ENCODE results near the gene NOSIP. TPM values are rescaled to one million over a fixed set of nuclear protein-coding genes. Genes with fewer than 3 reads are reported as not detected.
A peak's percentile ranks its signal among the peaks of the same experiment; 100 is the strongest.

NOSIP gene
- total RNA-seq, 1 donor from 2014 or later, result 82.1 TPM

GRCh38 chr19:49555600-49556411, 24.6 kb downstream of the NOSIP start:
- no peak for DNase-seq (ENCODE audit: low spot score, unreplicated experiment)
- TF ChIP-seq CTCF (IDR thresholded peaks at IDR 0.05; ENCODE audit: unreplicated experiment), result no peak
- no peaks in the 10 kb centered on the region for H3K9me3 Mint-ChIP-seq (ENCODE audit: low read depth)
- no peaks in the 10 kb centered on the region for H3K27me3 Mint-ChIP-seq
- H3K4me1 Mint-ChIP-seq (ENCODE audit: low read depth), result peaks cover 30% of the 10 kb centered on the region
- peaks cover 30% of the 10 kb centered on the region for H3K36me3 Mint-ChIP-seq (ENCODE audit: insufficient read depth)
- peak overlapping the region; percentile 97 for H3K27ac Mint-ChIP-seq
- H3K4me3 Mint-ChIP-seq (ENCODE audit: low read depth), result no peak overlapping the region

GRCh38 chr19:49554701-49555181, 25.6 kb downstream of the NOSIP start:
- TF ChIP-seq CTCF (IDR thresholded peaks at IDR 0.05; ENCODE audit: unreplicated experiment), result no peak
- Mint-ChIP-seq H3K36me3 (ENCODE audit: insufficient read depth) (peaks cover 30% of the 10 kb centered on the region), H3K27ac (peak overlapping the region; percentile 97), H3K4me1 (ENCODE audit: low read depth) (peaks cover 24% of the 10 kb centered on the region), H3K27me3 (no peaks in the 10 kb centered on the region), H3K4me3 (ENCODE audit: low read depth) (peak overlapping the region; percentile 53), H3K9me3 (ENCODE audit: low read depth) (no peaks in the 10 kb centered on the region)
- DNase-seq (ENCODE audit: low spot score, unreplicated experiment), result no peak

- Mint-ChIP-seq H3K9me3 (ENCODE audit: low read depth) (no peaks in the 10 kb centered on the region), H3K27ac (peak overlapping the region; percentile 97), H3K36me3 (ENCODE audit: insufficient read depth) (peaks cover 29% of the 10 kb centered on the region), H3K4me1 (ENCODE audit: low read depth) (peaks cover 27% of the 10 kb centered on the region), H3K4me3 (ENCODE audit: low read depth) (peak overlapping the region; percentile 64), H3K27me3 (no peaks in the 10 kb centered on the region)
- DNase-seq (ENCODE audit: low spot score, unreplicated experiment), result no peak
- no peak for TF ChIP-seq CTCF (IDR thresholded peaks at IDR 0.05; ENCODE audit: unreplicated experiment)
These were observed 26.7 kb downstream of the NOSIP start for GRCh38 chr19:49553451-49554271.

GRCh38 chr19:49552749-49553148, 27.6 kb downstream of the NOSIP start:
- H3K9me3 Mint-ChIP-seq (ENCODE audit: low read depth), result no peaks in the 10 kb centered on the region

More at GRCh38 chr19:49552749-49553148, 27.6 kb downstream of the NOSIP start:
- peaks cover 26% of the 10 kb centered on the region for H3K36me3 Mint-ChIP-seq (ENCODE audit: insufficient read depth)
- H3K4me1 Mint-ChIP-seq (ENCODE audit: low read depth), result peaks cover 27% of the 10 kb centered on the region
- no peaks in the 10 kb centered on the region for H3K27me3 Mint-ChIP-seq
- DNase-seq (ENCODE audit: low spot score, unreplicated experiment), result no peak
- no peak overlapping the region for H3K4me3 Mint-ChIP-seq (ENCODE audit: low read depth)
- H3K27ac Mint-ChIP-seq, result peak overlapping the region; percentile 97
- TF ChIP-seq CTCF (IDR thresholded peaks at IDR 0.05; ENCODE audit: unreplicated experiment), result no peak

Measured in progenitor cell of endocrine pancreas (in vitro differentiated cells).